HepG2 (cell line): ENCODE data around the gene SEMA4F. TPM values are rescaled to one million over a fixed set of nuclear protein-coding genes. Genes with fewer than 3 reads are reported as not detected.

Source experiments
- DMTF1 ChIP-seq: sonication (generic); formaldehyde crosslinking; IDR thresholded peaks from 2 replicates; pipeline ENCODE4 v1.4.0; 2020; ENCODE audit warnings: mild to moderate bottlenecking, missing genetic modification reagents
- HNF4A ChIP-seq: sonication (generic); formaldehyde crosslinking; IDR thresholded peaks from 2 replicates; pipeline ENCODE4 v1.4.0; 2020; ENCODE audit warnings: missing genetic modification reagents
- KLF12 ChIP-seq: sonication (generic); formaldehyde crosslinking; IDR thresholded peaks from 2 replicates; pipeline ENCODE4 v1.4.0; 2020; ENCODE audit warnings: missing genetic modification reagents, borderline replicate concordance
- MAF1 ChIP-seq: sonication (generic); formaldehyde crosslinking; IDR thresholded peaks from 2 replicates; pipeline ENCODE4 v1.5.0; 2020; ENCODE audit warnings: missing genetic modification reagents, borderline replicate concordance
- NFIB ChIP-seq: sonication (generic); formaldehyde crosslinking; IDR thresholded peaks from 2 replicates; pipeline ENCODE4 v1.9.0; 2021; ENCODE audit warnings: missing genetic modification reagents, mild to moderate bottlenecking, borderline replicate concordance
- PHF21A ChIP-seq: sonication (generic); formaldehyde crosslinking; IDR thresholded peaks from 2 replicates; pipeline ENCODE4 v1.5.0; 2020; ENCODE audit warnings: mild to moderate bottlenecking, missing genetic modification reagents
- PLSCR1 ChIP-seq: sonication (generic); formaldehyde crosslinking; IDR thresholded peaks from 2 replicates; pipeline ENCODE4 v1.5.0; 2020; ENCODE audit warnings: missing genetic modification reagents, mild to moderate bottlenecking, borderline replicate concordance
- SSRP1 ChIP-seq: IDR thresholded peaks from 2 replicates; pipeline ENCODE4 v1.6.1; 2016; ENCODE audit warnings: control low read depth
- TBL1XR1 ChIP-seq: fragments of 150-350 bp; IDR thresholded peaks from 2 replicates; pipeline ENCODE4 v1.6.1; 2014; ENCODE audit warnings: borderline replicate concordance, low read length; ENCODE audit not compliant: partially characterized antibody
- TBP ChIP-seq: sonication (generic); formaldehyde crosslinking; IDR thresholded peaks from 2 replicates; pipeline ENCODE4 v1.5.0; 2020; ENCODE audit warnings: missing genetic modification reagents
- TP53 ChIP-seq: sonication (generic); formaldehyde crosslinking; conservative IDR thresholded peaks from 2 replicates; pipeline ENCODE4 v1.4.0; 2020; ENCODE audit warnings: missing genetic modification reagents
- ZNF335 ChIP-seq: sonication (generic); formaldehyde crosslinking; IDR thresholded peaks from 2 replicates; pipeline ENCODE4 v1.4.0; 2020; ENCODE audit warnings: missing genetic modification reagents
- ZNF660 ChIP-seq: sonication (generic); formaldehyde crosslinking; IDR thresholded peaks from 2 replicates; pipeline ENCODE4 v1.5.1; 2020; ENCODE audit warnings: mild to moderate bottlenecking, low read depth, missing genetic modification reagents, borderline replicate concordance
- ZNF761 ChIP-seq: sonication (generic); formaldehyde crosslinking; conservative IDR thresholded peaks from 2 replicates; pipeline ENCODE4 v1.4.0; 2020; ENCODE audit warnings: mild to moderate bottlenecking, missing genetic modification reagents
- ZNF781 ChIP-seq: sonication (generic); formaldehyde crosslinking; IDR thresholded peaks from 2 replicates; pipeline ENCODE4 v1.5.1; 2020; ENCODE audit warnings: borderline replicate concordance, mild to moderate bottlenecking, missing genetic modification reagents; ENCODE audit errors: not compliant biosample characterization
- ZSCAN22 ChIP-seq: sonication (generic); formaldehyde crosslinking; IDR thresholded peaks from 2 replicates; pipeline ENCODE4 v1.4.0; 2020; ENCODE audit warnings: mild to moderate bottlenecking, missing genetic modification reagents
- ZSCAN31 ChIP-seq: sonication (generic); formaldehyde crosslinking; IDR thresholded peaks from 2 replicates; pipeline ENCODE4 v1.5.0; 2020; ENCODE audit warnings: low read depth, mild to moderate bottlenecking, missing genetic modification reagents
- polyA plus RNA-seq, 8 experiments: library from polyadenylated mRNA; depleted of rRNA in 3 of 8; stranded (reverse) in 7 of 8; unstranded in 1 of 8; fragments of >200 nt; fragmentation: Illumina TruSeq in 4 of 8; extraction: Trizol in 4 of 8; gene quantifications; 2 replicates each; pipeline versions ENCODE4 v1.2.1 to v1.2.3, GENCODE V29; 2011 to 2016; ENCODE audit warnings: low read depth in 4 of 8, missing spikeins in 1 of 8, mixed read lengths in 1 of 8; ENCODE audit not compliant: insufficient read depth in 1 of 8
- total RNA-seq, 5 experiments: library from RNA; depleted of rRNA; stranded (reverse); fragments of >200 nt; fragmentation: Illumina TruSeq; extraction: Trizol; gene quantifications; 2 replicates each; pipeline ENCODE4 v1.2.3, GENCODE V29; 2016; ENCODE audit warnings: low read depth in 1 of 5
- TF ChIP-seq, protein P1 (sequence below): fragments of 450-650 bp; IDR thresholded peaks from 2 replicates; pipeline ENCODE4 v1.6.1; 2017
- TF ChIP-seq, protein P2 (sequence below): sonication (generic); IDR thresholded peaks from 2 replicates; pipeline ENCODE4 v1.6.1; 2016; ENCODE audit warnings: low read depth, borderline replicate concordance
- TF ChIP-seq, protein P3 (sequence below), 2 experiments: sonication (generic) in 1 of 2; formaldehyde crosslinking in 1 of 2; IDR thresholded peaks; 2 replicates each; pipeline versions ENCODE4 v1.4.0 to v1.6.1; 2018 to 2020; ENCODE audit warnings: missing genetic modification reagents in 2 of 2, borderline replicate concordance in 1 of 2, low read depth in 1 of 2, mild to moderate bottlenecking in 1 of 2, missing biosample characterization in 1 of 2
- TF ChIP-seq, protein P4 (sequence below): IDR thresholded peaks from 2 replicates; pipeline ENCODE4 v1.6.1; 2016; ENCODE audit warnings: mild to moderate bottlenecking, missing biosample characterization, missing genetic modification reagents

SEMA4F gene
- total and polyA plus RNA-seq, 2 of the 13 experiments (the other 11 are each of a cell fraction or from before 2014, with no cell fraction given) = 7.1 to 10.3 TPM

DNA sequence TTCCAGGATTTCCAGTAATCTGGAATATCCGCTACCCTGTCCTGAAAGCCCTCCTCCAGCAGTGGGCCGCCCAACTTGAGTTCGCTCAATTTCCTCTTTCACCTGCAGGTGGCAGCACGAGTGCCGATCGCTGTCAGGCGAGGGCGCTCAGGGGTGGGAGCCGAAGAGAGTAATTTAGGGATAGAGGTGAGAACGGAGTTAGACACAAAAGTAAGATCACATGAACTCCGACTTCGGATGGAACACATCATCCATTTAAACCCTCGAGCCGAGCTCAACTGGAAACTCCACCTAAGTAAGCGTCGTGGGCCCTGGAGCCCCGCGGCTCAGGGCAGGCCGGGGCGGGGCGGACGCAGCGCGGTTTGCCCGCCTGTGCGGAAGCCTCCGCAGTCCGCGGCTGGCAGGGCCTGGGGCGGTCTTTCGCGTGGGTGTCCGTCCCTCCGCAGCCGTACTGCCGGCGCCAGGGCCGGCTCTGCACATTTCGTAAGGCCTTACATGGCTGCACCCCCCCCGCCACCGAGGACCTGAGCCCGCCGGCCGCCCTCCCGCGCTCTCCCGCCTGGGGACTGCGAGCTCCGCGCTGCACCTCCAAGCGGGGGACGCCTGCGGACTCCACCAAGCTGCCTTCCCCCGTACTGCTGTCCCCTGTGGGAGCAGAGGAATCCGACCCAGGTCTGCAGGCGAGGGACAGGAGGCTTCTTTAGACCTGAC lies 61.2 kb downstream of the SEMA4F start (continued):
- TF ChIP-seq ZNF781 (CRISPR knock-in tag) (peak; percentile 51), NFIB (CRISPR knock-in tag) (no peak), TP53 (no peak), ZNF761 (CRISPR knock-in tag) (peak; percentile 89), TBL1XR1 (peak; percentile 33), ZNF335 (CRISPR knock-in tag) (peak; percentile 76; the same call in 1 of the 2 replicates), SSRP1 (CRISPR knock-in tag) (0 out of 2 replicates have a peak, but pooled peaks have one; percentile 27), ZSCAN22 (CRISPR knock-in tag) (no peak), MAF1 (no peak), ZNF660 (no peak), KLF12 (CRISPR knock-in tag) (0 out of 2 replicates have a peak, but pooled peaks have one; percentile 13), PHF21A (CRISPR knock-in tag) (peak; percentile 84; the same call in 1 of the 2 replicates), DMTF1 (CRISPR knock-in tag) (0 out of 2 replicates have a peak, but pooled peaks have one; percentile 44), TBP (CRISPR knock-in tag) (no peak), HNF4A (CRISPR knock-in tag) (no peak), PLSCR1 (CRISPR knock-in tag) (no peak; the same call in 1 of the 2 replicates), ZSCAN31 (CRISPR knock-in tag) (no peak; the same call in none of the 2 replicates)
- TF ChIP-seq, protein P1, sequence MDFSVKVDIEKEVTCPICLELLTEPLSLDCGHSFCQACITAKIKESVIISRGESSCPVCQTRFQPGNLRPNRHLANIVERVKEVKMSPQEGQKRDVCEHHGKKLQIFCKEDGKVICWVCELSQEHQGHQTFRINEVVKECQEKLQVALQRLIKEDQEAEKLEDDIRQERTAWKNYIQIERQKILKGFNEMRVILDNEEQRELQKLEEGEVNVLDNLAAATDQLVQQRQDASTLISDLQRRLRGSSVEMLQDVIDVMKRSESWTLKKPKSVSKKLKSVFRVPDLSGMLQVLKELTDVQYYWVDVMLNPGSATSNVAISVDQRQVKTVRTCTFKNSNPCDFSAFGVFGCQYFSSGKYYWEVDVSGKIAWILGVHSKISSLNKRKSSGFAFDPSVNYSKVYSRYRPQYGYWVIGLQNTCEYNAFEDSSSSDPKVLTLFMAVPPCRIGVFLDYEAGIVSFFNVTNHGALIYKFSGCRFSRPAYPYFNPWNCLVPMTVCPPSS = no peak
- TF ChIP-seq, protein P2, sequence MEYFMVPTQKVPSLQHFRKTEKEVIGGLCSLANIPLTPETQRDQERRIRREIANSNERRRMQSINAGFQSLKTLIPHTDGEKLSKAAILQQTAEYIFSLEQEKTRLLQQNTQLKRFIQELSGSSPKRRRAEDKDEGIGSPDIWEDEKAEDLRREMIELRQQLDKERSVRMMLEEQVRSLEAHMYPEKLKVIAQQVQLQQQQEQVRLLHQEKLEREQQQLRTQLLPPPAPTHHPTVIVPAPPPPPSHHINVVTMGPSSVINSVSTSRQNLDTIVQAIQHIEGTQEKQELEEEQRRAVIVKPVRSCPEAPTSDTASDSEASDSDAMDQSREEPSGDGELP = no peak
- TF ChIP-seq, protein P3, sequence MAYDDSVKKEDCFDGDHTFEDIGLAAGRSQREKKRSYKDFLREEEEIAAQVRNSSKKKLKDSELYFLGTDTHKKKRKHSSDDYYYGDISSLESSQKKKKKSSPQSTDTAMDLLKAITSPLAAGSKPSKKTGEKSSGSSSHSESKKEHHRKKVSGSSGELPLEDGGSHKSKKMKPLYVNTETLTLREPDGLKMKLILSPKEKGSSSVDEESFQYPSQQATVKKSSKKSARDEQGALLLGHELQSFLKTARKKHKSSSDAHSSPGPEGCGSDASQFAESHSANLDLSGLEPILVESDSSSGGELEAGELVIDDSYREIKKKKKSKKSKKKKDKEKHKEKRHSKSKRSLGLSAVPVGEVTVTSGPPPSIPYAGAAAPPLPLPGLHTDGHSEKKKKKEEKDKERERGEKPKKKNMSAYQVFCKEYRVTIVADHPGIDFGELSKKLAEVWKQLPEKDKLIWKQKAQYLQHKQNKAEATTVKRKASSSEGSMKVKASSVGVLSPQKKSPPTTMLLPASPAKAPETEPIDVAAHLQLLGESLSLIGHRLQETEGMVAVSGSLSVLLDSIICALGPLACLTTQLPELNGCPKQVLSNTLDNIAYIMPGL (CRISPR knock-in tag; IDR thresholded peaks at IDR 0.05; ENCODE audit: borderline replicate concordance in 1 of 2, low read depth in 1 of 2) = peak; percentile 98
- TF ChIP-seq, protein P4, sequence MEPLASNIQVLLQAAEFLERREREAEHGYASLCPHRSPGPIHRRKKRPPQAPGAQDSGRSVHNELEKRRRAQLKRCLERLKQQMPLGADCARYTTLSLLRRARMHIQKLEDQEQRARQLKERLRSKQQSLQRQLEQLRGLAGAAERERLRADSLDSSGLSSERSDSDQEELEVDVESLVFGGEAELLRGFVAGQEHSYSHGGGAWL = peak; percentile 87; the same call in 1 of the 2 replicates
